ENCODE data around the gene AP4B1.

DNA sequence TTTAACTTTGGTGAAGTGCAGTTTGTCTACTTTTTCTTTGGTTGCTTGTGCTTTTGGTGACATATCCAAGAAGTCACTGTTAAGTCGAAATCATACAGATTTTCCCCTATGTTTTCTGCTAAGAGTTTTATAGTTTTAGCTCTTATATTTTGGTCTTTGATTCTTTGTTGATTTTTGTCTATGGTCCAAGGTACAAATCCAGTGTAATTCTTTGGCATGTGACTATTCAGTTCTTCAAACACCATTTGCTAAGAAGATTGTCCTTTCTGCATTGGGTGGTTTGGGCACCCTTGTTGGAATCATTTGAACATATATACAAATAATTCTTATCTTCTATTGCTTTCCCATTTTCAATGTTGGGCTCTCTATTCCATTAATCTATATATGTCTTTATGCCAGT lies 40.7 kb upstream of the AP4B1 start:
- TF ChIP-seq, protein P1, sequence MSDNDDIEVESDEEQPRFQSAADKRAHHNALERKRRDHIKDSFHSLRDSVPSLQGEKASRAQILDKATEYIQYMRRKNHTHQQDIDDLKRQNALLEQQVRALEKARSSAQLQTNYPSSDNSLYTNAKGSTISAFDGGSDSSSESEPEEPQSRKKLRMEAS (CRISPR knock-in tag; IDR thresholded peaks at IDR 0.05) = no peak
- TF ChIP-seq, protein P2, sequence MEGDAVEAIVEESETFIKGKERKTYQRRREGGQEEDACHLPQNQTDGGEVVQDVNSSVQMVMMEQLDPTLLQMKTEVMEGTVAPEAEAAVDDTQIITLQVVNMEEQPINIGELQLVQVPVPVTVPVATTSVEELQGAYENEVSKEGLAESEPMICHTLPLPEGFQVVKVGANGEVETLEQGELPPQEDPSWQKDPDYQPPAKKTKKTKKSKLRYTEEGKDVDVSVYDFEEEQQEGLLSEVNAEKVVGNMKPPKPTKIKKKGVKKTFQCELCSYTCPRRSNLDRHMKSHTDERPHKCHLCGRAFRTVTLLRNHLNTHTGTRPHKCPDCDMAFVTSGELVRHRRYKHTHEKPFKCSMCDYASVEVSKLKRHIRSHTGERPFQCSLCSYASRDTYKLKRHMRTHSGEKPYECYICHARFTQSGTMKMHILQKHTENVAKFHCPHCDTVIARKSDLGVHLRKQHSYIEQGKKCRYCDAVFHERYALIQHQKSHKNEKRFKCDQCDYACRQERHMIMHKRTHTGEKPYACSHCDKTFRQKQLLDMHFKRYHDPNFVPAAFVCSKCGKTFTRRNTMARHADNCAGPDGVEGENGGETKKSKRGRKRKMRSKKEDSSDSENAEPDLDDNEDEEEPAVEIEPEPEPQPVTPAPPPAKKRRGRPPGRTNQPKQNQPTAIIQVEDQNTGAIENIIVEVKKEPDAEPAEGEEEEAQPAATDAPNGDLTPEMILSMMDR (IDR thresholded peaks at IDR 0.05 in 2 of 3, conservative IDR thresholded peaks at IDR 0.05 in 1 of 3; ENCODE audit: insufficient read depth in 2 of 3, low read depth in 1 of 3, low read length in 3 of 3) = no peak

Measured in K562 (cell line).